GM18502 (cell line): Measurements from ENCODE around the gene GTPBP3.

Experiments used
- ATAC-seq: cut with Tn5 transposase; IDR thresholded peaks from one replicate; pipeline ENCODE4 v1.9.1; 2021; ENCODE audit warnings: mild to moderate bottlenecking; ENCODE audit not compliant: unreplicated experiment, poor library complexity

The GTPBP3 gene

DNA sequence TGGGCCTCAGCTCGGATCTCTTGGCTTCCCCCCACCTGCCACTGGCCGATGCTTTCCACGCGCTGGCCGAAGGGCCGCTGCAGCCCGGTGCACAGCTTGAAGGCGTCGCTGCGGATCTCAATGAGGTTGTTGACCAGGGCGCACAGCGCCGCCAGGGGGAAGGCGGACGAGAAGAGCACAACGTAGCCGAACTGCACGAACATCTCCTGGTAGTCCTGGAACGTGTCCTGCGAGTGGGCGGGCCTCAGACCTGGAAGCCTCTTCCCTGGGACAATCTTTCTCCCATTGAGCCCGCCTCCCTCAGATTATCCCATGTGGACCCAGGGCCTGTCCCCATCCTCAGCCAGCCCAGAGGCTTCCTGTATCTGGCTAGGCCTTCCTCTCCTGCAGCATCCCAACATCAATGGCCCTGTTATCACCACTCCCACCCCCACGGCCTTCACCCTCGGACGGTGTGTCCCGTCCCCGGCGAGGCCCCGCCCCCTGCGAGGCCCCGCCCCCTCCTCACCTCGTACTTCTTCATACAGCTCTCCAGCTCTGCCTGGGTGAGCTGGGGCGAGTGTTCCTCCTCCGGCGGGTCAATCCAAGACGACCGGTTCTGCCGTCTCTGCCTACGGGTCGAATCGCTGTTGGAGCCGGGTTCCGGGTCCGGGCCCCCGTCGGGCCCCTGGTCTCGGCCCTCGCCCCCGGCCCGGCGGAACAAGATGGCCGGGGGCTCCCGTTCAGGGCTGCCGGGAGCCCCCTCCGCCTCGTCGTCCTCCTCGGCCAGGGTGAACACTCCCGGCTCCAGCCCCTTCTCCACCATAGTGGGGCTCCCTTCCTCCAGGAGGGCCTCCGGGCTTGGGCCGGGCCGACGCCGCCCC is 9.5 kb upstream of the GTPBP3 start:
- ATAC-seq = no peak

DNA sequence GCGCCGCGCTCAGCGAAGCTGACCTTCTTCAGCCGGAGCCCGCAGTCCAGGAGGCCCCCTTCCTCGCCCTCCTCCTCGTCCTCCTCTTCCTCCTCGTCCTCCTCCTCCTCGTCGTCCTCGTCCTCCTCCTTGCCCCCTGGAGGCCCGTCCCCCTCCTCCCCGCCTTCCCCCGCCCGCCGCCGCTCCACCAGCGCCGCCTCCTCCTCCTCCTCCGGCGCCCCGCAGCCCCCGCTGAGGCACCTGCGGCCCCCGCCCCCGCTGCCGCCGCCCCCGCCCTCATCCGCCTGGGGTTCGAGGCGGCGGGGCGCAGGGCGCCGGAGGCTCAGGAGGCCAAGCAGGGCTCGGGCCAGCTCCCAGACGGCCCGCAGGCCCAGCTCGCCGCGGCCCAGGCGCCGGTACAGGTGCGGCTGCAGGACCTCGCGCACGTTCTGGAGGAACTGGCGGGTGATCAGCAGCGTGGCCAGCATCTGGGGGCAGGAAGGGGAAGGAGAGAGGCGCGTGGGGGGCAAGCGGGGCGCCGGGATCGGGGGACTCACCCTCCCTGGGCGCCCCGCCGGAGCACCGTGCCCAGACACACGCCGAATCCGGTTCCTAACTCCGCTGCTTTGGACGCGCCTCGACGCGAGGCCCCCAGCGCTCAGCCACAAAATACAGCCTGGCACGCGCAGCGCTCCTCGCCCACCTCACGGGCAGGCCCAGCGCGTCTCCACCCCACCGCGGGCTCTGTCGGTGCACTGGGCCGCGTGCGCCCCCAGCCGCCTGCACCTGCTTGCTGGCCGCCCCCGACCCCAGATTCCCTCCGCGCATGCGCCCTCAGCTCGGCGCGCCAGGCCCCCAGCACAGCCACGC is 8.6 kb upstream of the GTPBP3 start:
- no peak for ATAC-seq

GRCh38 chr19:17329366-17330261 is 7.7 kb upstream of the GTPBP3 start:
- no peak for ATAC-seq

GRCh38 chr19:17330262-17331044 is 6.9 kb upstream of the GTPBP3 start:
- ATAC-seq = no peak

GRCh38 chr19:17331045-17331558 is 6.3 kb upstream of the GTPBP3 start:
- ATAC-seq = no peak

DNA sequence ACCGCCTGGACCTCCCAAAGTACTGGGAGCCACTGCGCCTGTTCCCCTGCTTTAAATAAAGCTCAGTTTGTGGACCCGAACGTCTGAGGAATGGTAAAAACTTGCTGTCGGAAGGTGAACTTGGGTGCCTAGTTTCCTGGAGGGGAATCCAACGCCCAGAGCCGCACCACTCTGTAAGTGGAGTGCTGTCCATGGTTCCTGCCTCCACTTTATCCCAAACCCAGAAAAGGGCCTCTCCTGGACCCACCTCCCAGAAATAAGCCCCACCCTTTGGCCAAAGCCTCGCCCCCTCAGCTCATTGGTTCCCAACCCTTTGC is 5.0 kb upstream of the GTPBP3 start:
- ATAC-seq = no peak

DNA sequence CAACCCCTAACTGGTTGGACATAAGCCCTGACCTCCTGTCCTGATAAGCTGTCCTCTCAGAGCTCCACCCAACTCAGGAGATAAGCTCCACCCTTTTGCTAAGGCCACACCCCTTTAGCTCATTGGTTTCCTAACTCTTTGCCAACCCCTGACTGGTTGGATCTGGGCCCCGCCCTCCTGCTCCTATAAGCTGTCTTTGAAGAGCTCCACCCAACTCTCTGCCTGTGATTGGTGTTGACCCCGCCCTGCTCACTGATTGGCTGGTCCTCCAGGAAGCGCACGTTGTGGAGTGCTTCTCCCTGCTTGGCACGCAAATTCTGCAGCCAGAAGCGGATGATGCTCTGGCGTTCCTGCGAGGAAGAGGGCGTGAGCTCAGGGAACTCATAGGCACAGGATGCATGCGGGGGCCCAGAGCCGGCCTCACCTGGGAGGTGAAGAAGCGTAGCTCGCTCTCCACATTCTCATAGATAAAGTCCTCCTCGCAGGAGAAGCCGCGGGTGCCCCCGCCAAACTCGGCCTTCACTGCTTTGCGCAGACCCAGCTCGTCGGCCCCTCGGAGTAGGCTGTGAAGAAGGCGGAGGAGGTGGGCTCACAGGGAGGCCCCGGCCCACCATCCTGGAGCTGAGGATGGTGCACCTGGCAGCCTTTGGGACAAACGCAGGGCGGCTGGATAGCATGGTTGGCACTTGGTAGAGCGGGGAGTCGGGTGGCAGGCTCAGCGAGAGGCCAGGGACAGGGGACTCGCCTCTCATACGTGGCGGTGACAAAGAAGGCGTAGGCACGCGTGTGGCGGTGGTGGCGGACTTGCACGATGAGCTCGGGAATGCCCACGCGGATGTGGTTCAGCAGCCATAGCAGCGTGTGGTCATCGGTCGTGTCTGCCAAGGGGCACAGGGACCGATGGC is 4.4 kb upstream of the GTPBP3 start:
- no peak for ATAC-seq

GRCh38 chr19:17333611-17334413 is 3.5 kb upstream of the GTPBP3 start:
- no peak for ATAC-seq

- peak; percentile 50 for ATAC-seq
Measured at GRCh38 chr19:17334414-17335409, 2.6 kb upstream of the GTPBP3 start, which contains the start of gene ANO8. Gene ANO8, minus strand, starts transcription at chr19:17334855. Its CDS starts 185 bp downstream, at chr19:17334670.

DNA sequence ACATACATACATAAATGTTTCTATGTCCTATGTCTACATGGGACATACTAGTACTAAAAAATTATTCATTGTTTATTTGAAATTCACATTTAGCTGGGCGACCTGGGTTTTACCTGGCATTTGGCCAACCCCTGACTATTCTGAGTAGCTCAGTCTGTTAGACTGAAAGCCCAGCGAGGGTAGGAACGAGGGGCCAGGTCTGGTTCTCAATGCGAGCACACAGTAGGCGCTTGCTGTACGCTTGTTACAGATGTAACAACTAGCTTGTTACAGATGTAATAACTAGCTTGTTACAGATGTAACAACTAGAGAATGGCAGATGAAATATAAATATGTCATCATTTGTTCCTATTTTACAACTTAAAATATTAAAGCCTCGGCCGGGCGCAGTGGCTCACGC is 1.8 kb upstream of the GTPBP3 start:
- ATAC-seq = no peak

DNA sequence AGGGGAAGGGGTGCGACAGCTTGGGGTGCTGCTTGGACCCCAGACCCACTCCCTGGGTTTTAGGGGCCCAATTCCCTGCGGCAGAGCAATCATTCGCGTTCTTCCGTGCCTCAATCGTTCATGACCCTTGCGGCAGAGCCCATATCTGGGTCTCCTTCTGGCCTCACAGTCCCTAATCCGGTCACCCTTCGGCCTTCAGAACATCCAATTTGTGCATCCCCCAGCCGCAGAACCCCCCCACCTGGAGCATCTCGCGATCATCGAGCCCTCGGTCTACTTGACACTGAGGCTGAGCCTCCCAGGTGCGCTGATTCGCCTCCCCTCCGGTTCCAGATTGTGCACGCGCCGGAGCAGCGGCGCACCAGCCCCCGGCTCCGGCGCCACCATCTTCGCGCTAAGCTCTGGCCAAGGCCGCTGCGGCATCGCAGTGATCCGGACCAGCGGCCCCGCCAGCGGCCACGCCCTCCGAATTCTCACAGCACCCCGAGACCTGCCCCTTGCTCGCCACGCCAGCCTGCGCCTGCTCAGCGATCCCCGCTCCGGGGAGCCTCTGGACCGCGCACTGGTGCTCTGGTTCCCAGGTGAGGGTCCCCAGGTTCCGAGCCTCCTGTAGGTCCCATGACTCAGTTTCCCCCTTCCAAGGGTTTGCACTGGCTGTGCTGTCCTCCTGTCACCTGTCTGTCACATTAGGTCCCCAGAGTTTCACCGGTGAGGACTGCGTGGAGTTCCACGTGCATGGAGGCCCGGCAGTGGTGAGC is 501 bp downstream of the GTPBP3 start:
- ATAC-seq = no peak

DNA sequence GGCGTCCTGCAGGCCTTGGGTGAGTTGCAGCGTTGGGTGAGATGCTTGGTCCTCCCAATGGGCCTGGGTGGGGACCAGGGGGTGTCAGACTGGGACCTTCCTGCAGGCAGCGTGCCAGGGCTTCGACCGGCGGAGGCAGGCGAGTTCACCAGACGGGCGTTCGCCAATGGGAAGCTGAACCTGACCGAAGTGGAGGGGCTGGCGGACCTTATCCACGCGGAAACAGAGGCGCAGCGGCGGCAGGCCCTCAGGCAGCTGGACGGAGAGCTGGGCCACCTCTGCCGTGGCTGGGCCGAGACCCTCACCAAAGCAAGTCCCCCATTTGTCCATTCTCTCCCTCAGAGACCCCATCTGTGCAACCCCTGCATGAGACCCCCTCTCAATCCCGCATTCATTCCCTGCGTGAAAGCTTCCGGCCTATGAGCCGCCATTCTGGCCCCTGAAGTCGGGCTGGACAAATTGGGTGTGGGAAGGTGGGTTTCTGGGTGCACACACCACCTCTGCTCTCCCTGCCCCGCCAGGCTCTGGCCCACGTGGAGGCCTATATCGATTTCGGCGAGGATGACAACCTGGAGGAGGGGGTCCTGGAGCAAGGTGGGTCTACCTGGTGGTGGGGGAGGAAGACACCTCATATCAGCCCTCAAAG is 1.2 kb downstream of the GTPBP3 start:
- no peak for ATAC-seq

GRCh38 chr19:17339088-17339741 is 1.9 kb downstream of the GTPBP3 start:
- no peak for ATAC-seq

DNA sequence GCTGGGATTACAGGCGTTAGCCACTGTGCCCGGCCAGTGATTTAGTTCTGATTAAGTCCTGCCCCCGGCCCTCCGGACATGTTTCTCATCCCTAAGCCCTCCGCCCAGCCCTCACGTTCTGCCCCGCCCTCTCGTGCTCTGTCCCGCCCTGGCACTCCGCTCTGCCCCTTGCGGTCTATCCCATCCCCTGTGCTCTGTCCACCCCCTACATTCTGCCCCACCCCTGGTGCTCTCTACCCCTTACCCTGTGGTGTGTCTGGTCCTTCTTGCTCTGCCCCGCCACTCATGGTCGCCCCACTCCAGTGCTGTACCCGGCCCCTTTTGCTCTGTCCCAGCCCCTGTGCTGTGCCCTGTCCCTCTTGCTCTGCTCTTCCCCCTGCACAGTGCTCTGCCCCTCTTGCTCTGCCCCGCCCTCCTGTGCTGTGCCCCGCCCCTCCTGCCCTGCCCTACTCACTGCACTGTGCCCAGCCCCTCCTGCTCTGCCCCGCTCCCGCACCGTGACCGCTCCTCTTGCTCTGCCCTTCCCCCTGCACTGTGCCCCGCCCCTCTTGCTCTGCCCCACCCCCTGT is 3.0 kb downstream of the GTPBP3 start:
- no peak for ATAC-seq
